HL-60 (cell line): ENCODE data around the gene RBM12.

Source experiments
- GABPA ChIP-seq: IDR thresholded peaks from 2 replicates; pipeline ENCODE4 v1.6.1; 2012; ENCODE audit warnings: low read depth
- POLR2AphosphoS5 ChIP-seq: IDR thresholded peaks from 2 replicates; pipeline ENCODE4 v1.6.1; 2012; ENCODE audit warnings: low read depth
- REST ChIP-seq: IDR thresholded peaks from 2 replicates; pipeline ENCODE4 v1.6.1; 2012; ENCODE audit warnings: low read depth; ENCODE audit not compliant: insufficient replicate concordance
- SPI1 ChIP-seq: IDR thresholded peaks from 2 replicates; pipeline ENCODE4 v1.6.1; 2012; ENCODE audit warnings: low read depth, mild to moderate bottlenecking, borderline replicate concordance
- TF ChIP-seq, protein P1 (sequence below): IDR thresholded peaks from one replicate; pipeline ENCODE4 v1.5.1; 2011; ENCODE audit warnings: low read length, control low read depth, inconsistent platforms; ENCODE audit not compliant: insufficient read depth

DNA sequence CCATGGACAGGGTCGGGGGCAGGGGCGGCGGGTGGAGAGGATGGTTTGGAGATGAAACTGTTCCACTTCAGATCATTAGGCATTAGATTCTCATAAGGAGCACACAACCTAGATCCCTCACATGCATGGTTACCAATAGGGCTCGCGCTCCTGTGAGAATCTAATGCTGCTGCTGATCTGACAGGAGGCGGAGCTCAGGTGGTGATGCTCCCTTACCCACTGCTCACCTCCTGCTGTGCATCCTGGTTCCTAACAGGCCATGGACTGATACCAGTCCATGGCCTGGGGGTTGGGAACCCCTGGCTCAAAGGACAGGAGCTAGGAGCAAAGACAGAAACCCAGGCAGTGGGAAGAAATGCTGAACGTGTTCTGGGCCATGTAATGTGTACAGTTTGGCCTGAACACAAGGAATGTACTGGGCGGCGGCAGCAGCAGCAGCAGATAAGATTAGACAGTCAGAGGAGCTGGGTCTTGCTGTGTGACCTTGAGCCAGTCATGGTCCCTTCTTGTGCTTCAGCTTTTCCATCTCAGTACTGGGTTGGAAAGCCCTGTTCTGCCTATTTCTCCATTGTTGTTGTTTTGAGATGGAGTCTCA is 53.8 kb downstream of the RBM12 start:
- no peak for TF ChIP-seq GABPA
- TF ChIP-seq, protein P1, sequence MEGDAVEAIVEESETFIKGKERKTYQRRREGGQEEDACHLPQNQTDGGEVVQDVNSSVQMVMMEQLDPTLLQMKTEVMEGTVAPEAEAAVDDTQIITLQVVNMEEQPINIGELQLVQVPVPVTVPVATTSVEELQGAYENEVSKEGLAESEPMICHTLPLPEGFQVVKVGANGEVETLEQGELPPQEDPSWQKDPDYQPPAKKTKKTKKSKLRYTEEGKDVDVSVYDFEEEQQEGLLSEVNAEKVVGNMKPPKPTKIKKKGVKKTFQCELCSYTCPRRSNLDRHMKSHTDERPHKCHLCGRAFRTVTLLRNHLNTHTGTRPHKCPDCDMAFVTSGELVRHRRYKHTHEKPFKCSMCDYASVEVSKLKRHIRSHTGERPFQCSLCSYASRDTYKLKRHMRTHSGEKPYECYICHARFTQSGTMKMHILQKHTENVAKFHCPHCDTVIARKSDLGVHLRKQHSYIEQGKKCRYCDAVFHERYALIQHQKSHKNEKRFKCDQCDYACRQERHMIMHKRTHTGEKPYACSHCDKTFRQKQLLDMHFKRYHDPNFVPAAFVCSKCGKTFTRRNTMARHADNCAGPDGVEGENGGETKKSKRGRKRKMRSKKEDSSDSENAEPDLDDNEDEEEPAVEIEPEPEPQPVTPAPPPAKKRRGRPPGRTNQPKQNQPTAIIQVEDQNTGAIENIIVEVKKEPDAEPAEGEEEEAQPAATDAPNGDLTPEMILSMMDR, result no peak
- TF ChIP-seq POLR2AphosphoS5, result no peak
- TF ChIP-seq REST, result no peak
- TF ChIP-seq SPI1, result no peak
